Endothelial cell of umbilical vein (primary cell): Measurements from ENCODE around the gene PKMYT1. TPM values are rescaled to one million over a fixed set of nuclear protein-coding genes. Genes with fewer than 3 reads are reported as not detected.

Source experiments
- BruUV-seq: library from RNA; stranded (reverse); fragments of 400-500 nt; replicated peaks from 2 replicates; lab custom pipeline; 2021; lab: Mats Ljungman, UMichigan
- CTCF ChIA-PET: fragments of 300-600, 350-600 bp; sonication (Branson Sonifier 250); formaldehyde crosslinking; loops from one replicate; lab custom pipeline; 2021; ENCODE audit warnings: antibody characterized with exemption, inconsistent platforms; lab: Charles Lee
- POLR2A ChIA-PET: fragments of 300-600, 350-600 bp; sonication (Branson Sonifier 250); formaldehyde crosslinking; loops from one replicate; lab custom pipeline; 2021; ENCODE audit warnings: antibody characterized with exemption, inconsistent platforms; lab: Charles Lee
- DNase-seq: peaks from one replicate; pipeline ENCODE4 v3.0.0-alpha.2; 2011; ENCODE audit warnings: low read depth, low spot score
- FAIRE-seq: peaks from 2 replicates; lab custom pipeline; 2011; peaks lifted over from hg19 to GRCh38; lab: Jason Lieb, UNC
- H2AFZ ChIP-seq: 2 replicates; pipeline ENCODE4 v1.6.0; 2012; ENCODE audit warnings: low read depth, low read length, control low read depth, inconsistent platforms
- H3K27ac ChIP-seq: 2 replicates; pipeline ENCODE4 v1.5.1; 2011; ENCODE audit warnings: low read depth, mild to moderate bottlenecking, control low read depth, low read length, moderate library complexity; ENCODE audit not compliant: insufficient read depth
- H3K27me3 ChIP-seq, 2 experiments: 2 replicates each; pipeline versions ENCODE4 v1.6.0 to v1.6.1; 2011; ENCODE audit warnings: low read length in 2 of 2, mixed read lengths in 1 of 2; ENCODE audit not compliant: control insufficient read depth in 2 of 2, insufficient read depth in 2 of 2
- H3K36me3 ChIP-seq, 2 experiments: 2 replicates in 1 of 2; 3 replicates in 1 of 2; pipeline ENCODE4 v1.5.1; 2011; ENCODE audit warnings: low read length in 2 of 2, mild to moderate bottlenecking in 1 of 2, moderate library complexity in 1 of 2; ENCODE audit not compliant: control insufficient read depth in 2 of 2, insufficient read depth in 2 of 2; ENCODE audit errors: extremely low read depth in 1 of 2
- H3K4me1 ChIP-seq: 3 replicates; pipeline ENCODE4 v1.5.1; 2011; ENCODE audit warnings: mild to moderate bottlenecking, low read length; ENCODE audit not compliant: control insufficient read depth, insufficient read depth; ENCODE audit errors: extremely low read depth
- H3K4me2 ChIP-seq: 2 replicates; pipeline ENCODE4 v1.6.1; 2011; ENCODE audit warnings: low read length, control low read depth, mixed read lengths; ENCODE audit not compliant: insufficient read depth
- H3K4me3 ChIP-seq, 3 experiments: fragments of 200-600 bp in 1 of 3; sonication (generic), shearing (Covaris generic) in 1 of 3; replicated peaks in 1 of 3; 2 replicates each; pipeline ENCODE4 v1.5.1; 2011 to 2016; ENCODE audit warnings: control low read depth in 3 of 3, low read length in 3 of 3, mild to moderate bottlenecking in 2 of 3, inconsistent platforms in 1 of 3, low read depth in 1 of 3, moderate library complexity in 1 of 3; ENCODE audit not compliant: insufficient read depth in 1 of 3
- H3K79me2 ChIP-seq: 2 replicates; pipeline ENCODE4 v1.6.0; 2012; ENCODE audit warnings: low read length, inconsistent platforms; ENCODE audit not compliant: control insufficient read depth, insufficient read depth
- H3K9ac ChIP-seq: replicated peaks from 2 replicates; pipeline ENCODE3; 2011; ENCODE audit warnings: low read length, control low read depth; ENCODE audit not compliant: insufficient read depth; ENCODE audit errors: extremely low read depth
- H3K9me1 ChIP-seq: replicated peaks from 3 replicates; pipeline ENCODE4 v1.6.0; 2011; ENCODE audit warnings: mild to moderate bottlenecking, low read length; ENCODE audit not compliant: control insufficient read depth, insufficient read depth; ENCODE audit errors: extremely low read depth
- H3K9me3 ChIP-seq: replicated peaks from 2 replicates; pipeline ENCODE4 v1.5.1; 2012; ENCODE audit warnings: low read length, inconsistent platforms; ENCODE audit not compliant: control insufficient read depth, insufficient read depth
- H4K20me1 ChIP-seq: replicated peaks from 2 replicates; pipeline ENCODE3; 2011; ENCODE audit warnings: mild to moderate bottlenecking, low read length; ENCODE audit not compliant: control insufficient read depth, insufficient read depth; ENCODE audit errors: extremely low read depth
- EZH2 ChIP-seq: IDR thresholded peaks from 2 replicates; pipeline ENCODE4 v1.6.1; 2012; ENCODE audit warnings: borderline replicate concordance, low read depth, mild to moderate bottlenecking, moderate library complexity, low read length, inconsistent platforms; ENCODE audit not compliant: severe bottlenecking
- FOS ChIP-seq: IDR thresholded peaks from 2 replicates; pipeline ENCODE4 v1.6.1; 2011; ENCODE audit warnings: mild to moderate bottlenecking, low read length, moderate library complexity, borderline replicate concordance; ENCODE audit not compliant: insufficient read depth
- GATA2 ChIP-seq: IDR thresholded peaks from 2 replicates; pipeline ENCODE4 v1.7.0; 2011; ENCODE audit warnings: low read depth, mild to moderate bottlenecking, moderate library complexity, mixed read lengths, low read length; ENCODE audit not compliant: insufficient read length, insufficient read depth
- JUN ChIP-seq: IDR thresholded peaks from 2 replicates; pipeline ENCODE4 v1.6.1; 2011; ENCODE audit warnings: borderline replicate concordance, low read depth; ENCODE audit not compliant: insufficient read length, insufficient read depth
- MAX ChIP-seq: IDR thresholded peaks from 2 replicates; pipeline ENCODE4 v1.6.1; 2011; ENCODE audit not compliant: insufficient read depth, insufficient read length
- MYC ChIP-seq: IDR thresholded peaks from one replicate; pipeline ENCODE4 v1.6.1; 2011; ENCODE audit warnings: mild to moderate bottlenecking, low read depth, low read length
- POLR2A ChIP-seq: IDR thresholded peaks from 2 replicates; pipeline ENCODE4 v1.6.1; 2012; ENCODE audit warnings: low read depth, mild to moderate bottlenecking, control low read depth, low read length
- POLR2AphosphoS5 ChIP-seq: IDR thresholded peaks from 2 replicates; pipeline ENCODE4 v1.6.1; 2012; ENCODE audit warnings: low read depth, mild to moderate bottlenecking, control low read depth, low read length, moderate library complexity; ENCODE audit not compliant: insufficient read depth
- dilution Hi-C: fragments of 300-500 bp; cut with MboI; formaldehyde crosslinking; loops from one replicate; pipeline ENCODE4 v1.15.0; 2019; ENCODE audit warnings: low sequenced_read_pairs; ENCODE audit not compliant: extremely low pct_ligation_motif_present
- intact Hi-C: fragments of 100-400 bp; cut with micrococcal nuclease; formaldehyde crosslinking; loops from one replicate; pipeline ENCODE4 v1.10.0; 2022
- polyA plus RNA-seq, 4 experiments: library from polyadenylated mRNA; depleted of rRNA in 3 of 4; stranded (reverse) in 3 of 4; unstranded in 1 of 4; fragments of >200 nt; gene quantifications; 2 replicates each; pipeline versions ENCODE4 v1.2.1 to v1.2.3, GENCODE V29; 2011 to 2012; ENCODE audit warnings: missing spikeins in 1 of 4
- total RNA-seq: library from RNA; stranded (reverse); gene quantifications from 2 replicates; pipeline ENCODE4 v1.2.3, GENCODE V29; 2021
- TF ChIP-seq, protein P1 (sequence below), 2 donors: IDR thresholded peaks; 1 replicate in 1 of 2; 2 replicates in 1 of 2; pipeline ENCODE4 v1.5.1; 2011; ENCODE audit warnings: low read length in 2 of 2, mild to moderate bottlenecking in 2 of 2, moderate library complexity in 2 of 2, control low read depth in 1 of 2, inconsistent platforms in 1 of 2, low read depth in 1 of 2; ENCODE audit not compliant: insufficient read depth in 1 of 2; ENCODE audit errors: extremely low read depth in 1 of 2

The PKMYT1 gene
- total and polyA plus RNA-seq, 2 donors (not counting 3 experiments of a cell fraction or from before 2014, with no cell fraction given) = 26.1 to 48.5 TPM

GRCh38 chr16:3020604-3021448 is 40.6 kb upstream of the PKMYT1 start:
- Histone ChIP-seq H3K4me1 (peaks cover 18% of the 10 kb centered on the region), H3K79me2 (peaks cover 2% of the 10 kb centered on the region), H3K27ac (peak overlapping the region; percentile 98), H3K9ac (peak overlapping the region; percentile 99), H3K4me3 (peak overlapping the region; percentile 61 to 83 (median 75)), H3K27me3 (peaks cover 0 to 2% of the 10 kb centered on the region in 2 experiments), H3K9me3 (no peaks in the 10 kb centered on the region), H3K36me3 (no peaks in the 10 kb centered on the region), H2AFZ (no peak overlapping the region), H3K9me1 (no peaks in the 10 kb centered on the region), H4K20me1 (no peaks in the 10 kb centered on the region), H3K4me2 (peak overlapping the region; percentile 83)
- intact Hi-C loops (loop anchor here (1.0 to 2.0 kb wide), 3 partner anchors 17 to 116 kb away; partner anchors contain the start of gene PAQR4), dilution Hi-C loops (no loop called here)
- POLR2A ChIA-PET = interaction anchor here (0.6 to 2.2 kb wide), 9 partner anchors 7 to 138 kb away, joined by 3 to 16 read pairs (median 5); partner anchors contain the start of gene ZNF213
- FAIRE-seq (peak; percentile 93), DNase-seq (peak; percentile 86)
- no TSS peak for BruUV-seq
- CTCF ChIA-PET = interaction anchor here (1.2 to 6.1 kb wide), 7 partner anchors 7 to 38 kb away, joined by 7 to 52 read pairs (median 9); no protein-coding TSS in a partner anchor
- peak; percentile 75 for TF ChIP-seq JUN
- no peak for TF ChIP-seq EZH2
- TF ChIP-seq GATA2 = no peak
- TF ChIP-seq, protein P1, sequence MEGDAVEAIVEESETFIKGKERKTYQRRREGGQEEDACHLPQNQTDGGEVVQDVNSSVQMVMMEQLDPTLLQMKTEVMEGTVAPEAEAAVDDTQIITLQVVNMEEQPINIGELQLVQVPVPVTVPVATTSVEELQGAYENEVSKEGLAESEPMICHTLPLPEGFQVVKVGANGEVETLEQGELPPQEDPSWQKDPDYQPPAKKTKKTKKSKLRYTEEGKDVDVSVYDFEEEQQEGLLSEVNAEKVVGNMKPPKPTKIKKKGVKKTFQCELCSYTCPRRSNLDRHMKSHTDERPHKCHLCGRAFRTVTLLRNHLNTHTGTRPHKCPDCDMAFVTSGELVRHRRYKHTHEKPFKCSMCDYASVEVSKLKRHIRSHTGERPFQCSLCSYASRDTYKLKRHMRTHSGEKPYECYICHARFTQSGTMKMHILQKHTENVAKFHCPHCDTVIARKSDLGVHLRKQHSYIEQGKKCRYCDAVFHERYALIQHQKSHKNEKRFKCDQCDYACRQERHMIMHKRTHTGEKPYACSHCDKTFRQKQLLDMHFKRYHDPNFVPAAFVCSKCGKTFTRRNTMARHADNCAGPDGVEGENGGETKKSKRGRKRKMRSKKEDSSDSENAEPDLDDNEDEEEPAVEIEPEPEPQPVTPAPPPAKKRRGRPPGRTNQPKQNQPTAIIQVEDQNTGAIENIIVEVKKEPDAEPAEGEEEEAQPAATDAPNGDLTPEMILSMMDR (IDR thresholded peaks at IDR 0.05; ENCODE audit: extremely low read depth in 1 of 2, insufficient read depth in 1 of 2, low read depth in 1 of 2, low read length in 2 of 2) = no peak
- TF ChIP-seq FOS = peak; percentile 97
- TF ChIP-seq POLR2A = peak; percentile 32
- TF ChIP-seq MYC = peak; percentile 67
- peak; percentile 21 for TF ChIP-seq MAX
- peak; percentile 97 for TF ChIP-seq POLR2AphosphoS5
